Measurements from ENCODE around the gene PATJ.

The PATJ gene

DNA sequence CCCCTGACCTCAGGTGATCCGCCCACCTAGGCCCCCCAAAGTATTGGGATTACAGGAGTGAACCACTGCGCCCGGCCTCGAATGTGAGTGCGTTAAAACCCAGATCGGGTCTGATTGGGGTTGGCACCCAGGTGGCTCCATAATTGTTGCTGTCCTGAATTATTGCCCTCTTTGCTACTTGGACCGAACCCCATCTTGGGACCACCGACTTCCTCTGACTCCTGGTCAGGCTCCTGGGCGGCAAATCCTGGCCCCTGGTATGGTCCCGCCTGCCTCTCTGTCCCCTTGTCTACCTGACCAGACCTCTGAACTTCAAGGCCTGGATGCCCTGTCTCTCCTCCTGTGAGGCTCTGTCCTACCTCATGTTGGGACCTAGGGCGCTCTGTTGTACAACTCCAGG lies 485.2 kb downstream of the PATJ start:
- no peak for DNase-seq (ENCODE audit: low read depth)
- TF ChIP-seq, protein P1, sequence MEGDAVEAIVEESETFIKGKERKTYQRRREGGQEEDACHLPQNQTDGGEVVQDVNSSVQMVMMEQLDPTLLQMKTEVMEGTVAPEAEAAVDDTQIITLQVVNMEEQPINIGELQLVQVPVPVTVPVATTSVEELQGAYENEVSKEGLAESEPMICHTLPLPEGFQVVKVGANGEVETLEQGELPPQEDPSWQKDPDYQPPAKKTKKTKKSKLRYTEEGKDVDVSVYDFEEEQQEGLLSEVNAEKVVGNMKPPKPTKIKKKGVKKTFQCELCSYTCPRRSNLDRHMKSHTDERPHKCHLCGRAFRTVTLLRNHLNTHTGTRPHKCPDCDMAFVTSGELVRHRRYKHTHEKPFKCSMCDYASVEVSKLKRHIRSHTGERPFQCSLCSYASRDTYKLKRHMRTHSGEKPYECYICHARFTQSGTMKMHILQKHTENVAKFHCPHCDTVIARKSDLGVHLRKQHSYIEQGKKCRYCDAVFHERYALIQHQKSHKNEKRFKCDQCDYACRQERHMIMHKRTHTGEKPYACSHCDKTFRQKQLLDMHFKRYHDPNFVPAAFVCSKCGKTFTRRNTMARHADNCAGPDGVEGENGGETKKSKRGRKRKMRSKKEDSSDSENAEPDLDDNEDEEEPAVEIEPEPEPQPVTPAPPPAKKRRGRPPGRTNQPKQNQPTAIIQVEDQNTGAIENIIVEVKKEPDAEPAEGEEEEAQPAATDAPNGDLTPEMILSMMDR (IDR thresholded peaks at IDR 0.05; ENCODE audit: insufficient read depth, low read depth, low read length, missing control alignments) = no peak
- no peak overlapping the region for H3K4me3 ChIP-seq (ENCODE audit: low read length)

Measured in epithelial cell of esophagus (primary cell).